ENCODE measurements around the gene GALNT10. TPM values are rescaled to one million over a fixed set of nuclear protein-coding genes. Genes with fewer than 3 reads are reported as not detected.
A peak's percentile ranks its signal among the peaks of the same experiment; 100 is the strongest.

The GALNT10 gene
- total RNA-seq, 2 donors from 2014 or later: 41.7 to 47.4 TPM

GRCh38 chr5:154164249-154164581 is 26.3 kb upstream of the GALNT10 start:
- DNase-seq (no peak), ATAC-seq (replicated peaks in 1 of 2) (no peak)
- Mint-ChIP-seq H3K4me1 (ENCODE audit: low read depth) (no peaks in the 10 kb centered on the region), H3K27ac (no peak overlapping the region), H3K27me3 (ENCODE audit: low read depth) (peaks cover 38% of the 10 kb centered on the region), H3K4me3 (no peak overlapping the region), H3K9me3 (no peaks in the 10 kb centered on the region), H3K36me3 (ENCODE audit: insufficient read depth in 2 of 2) (no peaks in the 10 kb centered on the region)

GRCh38 chr5:154165886-154166285 is 24.6 kb upstream of the GALNT10 start:
- H3K27ac Mint-ChIP-seq: no peak overlapping the region
- H3K9me3 Mint-ChIP-seq: no peaks in the 10 kb centered on the region
- no peak for DNase-seq
- ATAC-seq (replicated peaks in 1 of 2): no peak
- no peak overlapping the region for H3K4me3 Mint-ChIP-seq
- no peaks in the 10 kb centered on the region for H3K4me1 Mint-ChIP-seq (ENCODE audit: low read depth)
- no peaks in the 10 kb centered on the region for H3K36me3 Mint-ChIP-seq (ENCODE audit: insufficient read depth in 2 of 2)
- peaks cover 35% of the 10 kb centered on the region for H3K27me3 Mint-ChIP-seq (ENCODE audit: low read depth)

DNA sequence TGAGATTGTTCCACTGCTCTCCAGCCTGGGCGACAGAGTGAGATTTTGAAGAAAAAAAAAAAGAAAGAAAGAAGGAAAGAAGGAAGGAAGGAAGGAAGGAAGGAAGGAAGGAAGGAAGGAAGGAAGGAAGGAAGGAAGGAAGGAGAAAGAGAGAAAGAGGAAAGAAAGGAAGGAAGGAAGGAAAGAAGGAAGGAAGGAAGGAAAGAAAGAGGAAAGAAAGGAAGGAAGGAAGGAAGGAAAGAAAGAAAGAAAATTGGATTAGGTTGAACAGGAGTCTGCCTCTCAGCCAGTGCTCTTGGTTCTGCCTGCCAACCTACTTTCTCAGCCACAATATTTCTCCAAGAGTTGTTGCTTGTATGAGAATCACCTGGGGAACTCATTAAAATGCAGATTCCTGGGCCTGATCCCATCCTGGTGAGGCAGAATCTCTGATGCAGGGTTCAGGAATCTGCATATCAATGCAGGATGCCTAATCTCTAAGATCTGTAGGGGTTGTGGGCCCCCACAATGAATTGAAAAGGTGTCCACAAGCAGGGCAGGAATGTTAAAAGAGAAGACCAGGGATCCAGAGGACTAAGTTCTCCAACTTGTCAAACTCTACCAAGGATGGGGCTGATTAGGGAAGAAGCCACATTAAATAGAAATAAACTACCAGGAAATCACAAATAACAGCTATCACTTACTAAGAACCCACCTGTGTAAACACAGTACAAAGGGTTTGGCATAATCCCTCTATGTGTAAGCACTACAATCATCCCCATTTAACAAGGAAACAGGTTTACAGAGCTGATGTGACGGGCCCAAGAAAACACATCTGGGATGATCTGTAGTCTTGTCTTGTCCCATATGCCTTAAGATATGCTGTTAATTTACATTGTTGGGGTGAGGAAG is 23.4 kb upstream of the GALNT10 start:
- Mint-ChIP-seq H3K36me3 (ENCODE audit: insufficient read depth in 2 of 2) (no peaks in the 10 kb centered on the region), H3K4me3 (no peak overlapping the region), H3K4me1 (ENCODE audit: low read depth) (no peaks in the 10 kb centered on the region), H3K27ac (no peak overlapping the region), H3K9me3 (no peaks in the 10 kb centered on the region), H3K27me3 (ENCODE audit: low read depth) (peaks cover 25% of the 10 kb centered on the region)
- no peak for ATAC-seq (replicated peaks in 1 of 2)
- DNase-seq: no peak

DNA sequence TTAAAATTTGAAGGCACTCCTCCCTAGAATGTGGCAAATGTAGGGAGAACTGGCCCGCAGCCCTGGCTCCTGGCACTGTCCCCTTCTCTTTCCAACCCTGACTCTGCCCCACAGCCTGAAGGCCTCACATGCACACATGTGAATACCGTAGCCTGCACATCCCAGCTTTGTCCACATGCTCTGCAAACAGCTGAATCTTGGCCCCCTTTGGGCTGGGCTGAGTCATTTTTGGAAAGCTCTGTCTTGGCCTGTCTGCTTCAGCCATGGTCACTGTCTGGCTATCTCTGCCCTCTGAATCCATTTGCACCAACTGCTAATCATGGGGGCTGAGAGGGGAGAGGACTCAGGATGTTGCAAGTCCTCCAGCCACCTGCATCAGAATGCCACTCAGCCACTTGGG is 22.1 kb upstream of the GALNT10 start:
- Mint-ChIP-seq H3K27ac (no peak overlapping the region), H3K4me3 (no peak overlapping the region), H3K9me3 (no peaks in the 10 kb centered on the region), H3K36me3 (ENCODE audit: insufficient read depth in 2 of 2) (no peaks in the 10 kb centered on the region), H3K27me3 (ENCODE audit: low read depth) (peaks cover 13% of the 10 kb centered on the region), H3K4me1 (ENCODE audit: low read depth) (peaks cover 2% of the 10 kb centered on the region)
- no peak for DNase-seq
- no peak for ATAC-seq (replicated peaks in 1 of 2)

DNA sequence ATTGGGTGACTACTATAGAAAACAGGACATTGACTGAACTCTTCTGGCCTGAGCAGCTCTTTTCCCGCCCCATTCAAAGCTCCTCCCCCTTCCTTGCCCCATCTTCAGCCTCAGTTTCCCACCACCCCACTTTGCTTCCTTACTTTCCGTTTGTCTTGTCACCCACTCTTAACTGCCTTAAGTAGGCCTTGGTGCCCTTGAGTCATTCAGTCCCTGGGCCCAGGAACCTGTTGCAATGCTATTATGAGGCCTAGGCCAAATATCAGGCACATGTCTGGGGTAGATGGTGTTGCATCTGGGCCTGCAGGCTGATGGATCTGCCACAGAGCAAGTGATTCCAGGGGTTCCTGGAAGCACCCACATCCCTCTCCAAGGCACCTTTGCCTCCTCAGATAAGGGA is 17.7 kb upstream of the GALNT10 start:
- H3K27ac Mint-ChIP-seq: no peak overlapping the region
- no peak overlapping the region for H3K4me3 Mint-ChIP-seq
- peaks cover 8% of the 10 kb centered on the region for H3K4me1 Mint-ChIP-seq (ENCODE audit: low read depth)
- H3K36me3 Mint-ChIP-seq (ENCODE audit: insufficient read depth in 2 of 2): no peaks in the 10 kb centered on the region
- DNase-seq (no peak), ATAC-seq (replicated peaks in 1 of 2) (no peak)
- H3K9me3 Mint-ChIP-seq: no peaks in the 10 kb centered on the region
- no peaks in the 10 kb centered on the region for H3K27me3 Mint-ChIP-seq (ENCODE audit: low read depth)

DNA sequence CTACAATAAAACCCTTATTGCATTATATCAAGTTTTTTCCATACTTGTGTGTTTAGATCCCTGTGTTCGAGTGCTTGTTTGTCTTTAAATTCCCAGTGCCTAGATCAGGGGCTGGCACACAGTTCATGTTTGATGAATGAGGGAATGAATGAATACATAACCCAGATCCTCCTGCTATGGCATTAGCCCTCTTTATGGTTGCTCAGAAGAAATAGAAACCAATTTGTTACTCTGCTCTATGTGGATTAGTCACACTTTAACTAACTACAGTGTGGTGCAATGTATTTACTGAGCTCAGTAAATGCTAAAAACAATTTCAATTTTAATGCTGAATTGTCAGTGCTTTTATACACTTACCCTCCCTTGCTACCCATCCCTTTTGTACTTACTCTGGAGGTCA is 16.4 kb upstream of the GALNT10 start:
- Mint-ChIP-seq H3K4me3 (no peak overlapping the region), H3K27ac (no peak overlapping the region), H3K27me3 (ENCODE audit: low read depth) (peaks cover 8% of the 10 kb centered on the region), H3K4me1 (ENCODE audit: low read depth) (peaks cover 8% of the 10 kb centered on the region), H3K36me3 (ENCODE audit: insufficient read depth in 2 of 2) (no peaks in the 10 kb centered on the region), H3K9me3 (no peaks in the 10 kb centered on the region)
- DNase-seq (no peak), ATAC-seq (replicated peaks in 1 of 2) (peak; percentile 45 to 67)

DNA sequence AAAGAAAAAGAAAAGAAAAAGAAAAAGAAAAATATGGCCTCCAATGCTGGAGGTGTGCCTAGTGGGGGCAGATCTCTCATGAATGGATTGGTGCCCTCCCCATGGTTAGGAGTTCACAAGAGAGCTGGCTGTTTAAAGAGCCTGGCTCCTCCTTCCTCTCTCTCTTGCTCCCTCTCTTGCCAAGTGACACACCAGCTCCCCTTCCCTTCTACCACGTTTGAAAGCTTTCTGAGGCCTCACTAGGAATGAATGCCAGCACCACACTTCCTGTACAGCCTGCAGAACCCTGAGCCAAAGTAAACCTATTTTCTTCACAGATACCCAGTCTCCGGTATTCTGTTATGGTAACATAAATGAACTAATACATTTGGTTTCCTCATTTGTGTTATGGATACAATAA is 14.4 kb upstream of the GALNT10 start:
- peaks cover 12% of the 10 kb centered on the region for H3K27me3 Mint-ChIP-seq (ENCODE audit: low read depth)
- H3K36me3 Mint-ChIP-seq (ENCODE audit: insufficient read depth in 2 of 2): no peaks in the 10 kb centered on the region
- no peak for ATAC-seq (replicated peaks in 1 of 2)
- H3K4me1 Mint-ChIP-seq (ENCODE audit: low read depth): peaks cover 8% of the 10 kb centered on the region
- no peak overlapping the region for H3K27ac Mint-ChIP-seq
- no peaks in the 10 kb centered on the region for H3K9me3 Mint-ChIP-seq
- DNase-seq: no peak
- no peak overlapping the region for H3K4me3 Mint-ChIP-seq

DNA sequence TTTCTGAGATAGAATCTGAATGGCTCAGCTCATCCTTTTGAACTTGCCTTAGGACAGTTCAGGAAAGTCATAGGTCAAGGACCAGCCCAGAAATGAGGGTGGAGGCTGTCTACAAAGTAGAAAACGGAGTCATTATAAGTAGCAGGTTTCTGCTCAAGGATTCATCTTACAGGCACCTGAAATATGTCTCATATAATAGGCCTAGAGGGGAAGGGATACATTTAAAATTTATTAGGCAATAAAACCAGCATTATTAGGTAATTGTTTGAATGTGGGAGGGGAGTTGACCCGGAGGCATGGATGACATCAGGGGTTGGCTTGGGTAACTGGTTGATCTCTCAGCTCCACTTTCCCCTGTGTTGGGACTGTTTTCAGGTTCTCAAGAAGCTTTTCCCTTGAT is 11.9 kb upstream of the GALNT10 start:
- Mint-ChIP-seq H3K36me3 (ENCODE audit: insufficient read depth in 2 of 2) (no peaks in the 10 kb centered on the region), H3K4me1 (ENCODE audit: low read depth) (peaks cover 3% of the 10 kb centered on the region), H3K27ac (no peak overlapping the region), H3K4me3 (no peak overlapping the region), H3K9me3 (no peaks in the 10 kb centered on the region), H3K27me3 (ENCODE audit: low read depth) (peaks cover 12% of the 10 kb centered on the region)
- DNase-seq: no peak
- no peak for ATAC-seq (replicated peaks in 1 of 2)

DNA sequence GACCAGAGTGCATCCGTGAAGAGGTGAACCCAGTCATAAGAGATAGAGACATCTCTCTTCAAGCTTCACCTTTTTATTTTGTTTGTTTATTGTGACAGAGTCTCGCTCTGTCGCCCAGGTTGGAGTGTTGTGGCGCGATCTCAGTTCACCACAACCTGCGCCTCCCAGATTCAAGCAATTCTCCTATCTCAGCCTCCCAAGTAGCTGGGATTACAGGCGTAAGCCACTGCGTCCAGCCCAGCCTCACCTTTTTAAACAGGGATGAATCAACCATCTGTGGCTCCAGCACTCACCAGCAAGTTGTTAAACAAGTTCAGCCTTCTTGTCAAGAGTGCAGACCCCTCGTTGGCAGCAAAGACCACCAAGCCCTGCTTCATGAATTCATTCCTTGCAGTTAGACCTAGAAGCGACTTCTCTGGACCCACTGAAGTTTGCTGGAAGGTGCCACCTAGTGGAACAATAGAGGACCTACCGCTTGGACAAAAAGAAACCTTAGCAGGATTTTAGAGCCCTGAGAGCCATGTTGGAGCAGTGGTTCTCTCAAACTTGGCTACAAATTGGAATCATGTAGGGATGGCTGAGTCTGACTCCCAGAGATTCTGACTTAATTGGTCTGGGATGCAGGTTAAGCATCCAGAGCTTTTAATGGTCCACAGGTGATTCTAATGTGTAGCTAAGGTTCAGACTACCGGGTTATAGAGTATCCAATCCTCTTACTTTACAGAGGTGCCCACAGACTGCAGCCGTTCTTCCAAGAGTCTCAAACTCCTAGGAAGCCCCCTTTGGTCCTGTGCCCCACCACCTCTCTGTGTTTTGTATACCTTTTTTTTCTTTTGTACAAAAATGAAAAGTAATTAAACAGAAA is 10.5 kb upstream of the GALNT10 start:
- ATAC-seq (replicated peaks in 1 of 2): peak; percentile 83 to 90
- no peak overlapping the region for H3K4me3 Mint-ChIP-seq
- H3K4me1 Mint-ChIP-seq (ENCODE audit: low read depth): no peaks in the 10 kb centered on the region
- peaks cover 12% of the 10 kb centered on the region for H3K27me3 Mint-ChIP-seq (ENCODE audit: low read depth)
- DNase-seq: peak; percentile 19 to 35
- H3K27ac Mint-ChIP-seq: no peak overlapping the region
- H3K9me3 Mint-ChIP-seq: no peaks in the 10 kb centered on the region
- no peaks in the 10 kb centered on the region for H3K36me3 Mint-ChIP-seq (ENCODE audit: insufficient read depth in 2 of 2)

GRCh38 chr5:154181161-154181560 is 9.4 kb upstream of the GALNT10 start:
- no peaks in the 10 kb centered on the region for H3K9me3 Mint-ChIP-seq
- DNase-seq (no peak), ATAC-seq (replicated peaks in 1 of 2) (no peak)
- H3K27ac Mint-ChIP-seq: no peak overlapping the region
- H3K4me3 Mint-ChIP-seq: no peak overlapping the region
- H3K36me3 Mint-ChIP-seq (ENCODE audit: insufficient read depth in 2 of 2): no peaks in the 10 kb centered on the region
- no peaks in the 10 kb centered on the region for H3K4me1 Mint-ChIP-seq (ENCODE audit: low read depth)
- H3K27me3 Mint-ChIP-seq (ENCODE audit: low read depth): peaks cover 12% of the 10 kb centered on the region

DNA sequence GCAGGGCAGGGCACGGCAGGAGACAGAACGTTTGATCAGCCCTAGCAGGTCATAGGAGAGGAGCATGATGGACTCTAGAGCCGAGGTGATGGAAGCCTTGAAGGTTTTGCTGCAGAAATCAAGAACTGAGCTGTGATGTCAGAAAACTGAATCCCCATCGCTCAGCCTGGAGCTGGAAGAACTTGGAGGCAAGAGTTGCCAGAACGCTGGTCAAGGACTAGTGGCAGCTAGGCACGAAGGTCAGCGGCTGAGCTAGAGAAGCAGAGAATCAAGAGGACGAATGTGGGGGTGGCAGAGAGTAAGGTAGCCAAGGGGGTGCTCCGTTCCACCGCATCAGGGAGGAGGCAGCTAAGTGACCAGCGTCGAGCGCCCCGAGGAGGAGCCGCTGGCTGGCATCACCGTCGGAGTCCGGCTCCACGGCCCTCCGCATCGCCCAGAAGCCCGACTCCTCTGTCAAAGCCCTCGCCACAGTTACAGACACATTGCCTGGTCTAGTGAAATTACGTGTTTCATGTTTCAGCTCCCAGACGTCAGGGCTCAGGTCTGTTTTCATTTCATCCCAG is 1.2 kb upstream of the GALNT10 start:
- H3K27me3 Mint-ChIP-seq (ENCODE audit: low read depth): peaks cover 22% of the 10 kb centered on the region
- H3K27ac Mint-ChIP-seq: peak overlapping the region; percentile 59
- H3K36me3 Mint-ChIP-seq (ENCODE audit: insufficient read depth in 2 of 2): peaks cover 4% of the 10 kb centered on the region in 2 donors
- no peaks in the 10 kb centered on the region for H3K9me3 Mint-ChIP-seq
- H3K4me3 Mint-ChIP-seq: peak overlapping the region; percentile 85 to 91
- peaks cover 43% of the 10 kb centered on the region for H3K4me1 Mint-ChIP-seq (ENCODE audit: low read depth)
- DNase-seq (peak; percentile 27 to 31), ATAC-seq (replicated peaks in 1 of 2) (peak; percentile 18 to 33)

DNA sequence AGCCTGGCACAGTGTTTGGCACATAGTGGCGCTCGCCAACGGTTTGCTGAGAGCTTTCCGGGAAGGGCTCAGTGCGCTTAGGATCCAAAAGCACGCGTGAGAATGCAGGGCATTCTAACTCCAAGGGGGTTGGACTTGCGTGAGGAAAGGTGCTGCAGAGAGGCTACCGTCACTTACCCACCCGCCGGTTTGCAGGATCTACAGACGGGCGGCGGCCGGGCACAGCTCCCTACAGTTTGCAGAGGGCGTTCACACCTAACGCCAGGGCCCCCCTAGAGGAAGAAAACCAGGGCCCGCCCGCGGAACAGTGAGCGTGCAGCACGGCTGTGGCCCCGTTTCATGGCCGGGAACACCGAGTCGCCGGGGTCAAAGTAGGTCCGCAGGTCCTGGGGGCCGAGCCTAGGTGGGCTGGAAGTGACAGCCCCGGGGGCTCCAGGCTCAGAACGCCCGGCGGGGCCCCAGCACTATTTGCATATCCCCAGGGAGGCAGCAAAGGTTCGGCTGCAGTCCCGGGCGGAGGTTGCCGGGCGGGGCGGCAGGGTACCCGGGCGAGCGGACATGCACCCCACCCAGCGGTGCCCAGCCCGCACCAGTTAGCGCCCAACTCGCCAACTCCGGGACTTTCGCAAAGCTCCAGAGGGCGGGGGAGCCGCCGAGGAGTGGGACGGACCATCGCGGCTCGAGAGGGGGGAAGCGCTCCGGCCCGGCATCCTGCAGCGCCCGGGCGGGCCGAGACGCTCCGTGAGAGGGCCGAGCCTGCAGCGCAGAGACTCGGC is 526 bp upstream of the GALNT10 start:
- H3K4me3 Mint-ChIP-seq: peak overlapping the region; percentile 85 to 91
- peak overlapping the region; percentile 59 for H3K27ac Mint-ChIP-seq
- H3K4me1 Mint-ChIP-seq (ENCODE audit: low read depth): peaks cover 43% of the 10 kb centered on the region

More for the DNA sequence above, 526 bp upstream of the GALNT10 start:
- DNase-seq (peak; percentile 83 to 85), ATAC-seq (replicated peaks in 1 of 2) (peak; percentile 85 to 86)
- peaks cover 4 to 6% of the 10 kb centered on the region in 2 donors for H3K36me3 Mint-ChIP-seq (ENCODE audit: insufficient read depth in 2 of 2)
- peaks cover 22% of the 10 kb centered on the region for H3K27me3 Mint-ChIP-seq (ENCODE audit: low read depth)
- H3K9me3 Mint-ChIP-seq: no peaks in the 10 kb centered on the region
